NCI-H146 treated with DMSO at 0.1 percent for 48 hours (cell line): ENCODE data around the gene RTN4.

Source experiments
- DNase-seq: peaks from one replicate; lab custom pipeline; 2025; ENCODE audit not compliant: unreplicated experiment; lab: John Stamatoyannopoulos, UW

Gene RTN4

DNA sequence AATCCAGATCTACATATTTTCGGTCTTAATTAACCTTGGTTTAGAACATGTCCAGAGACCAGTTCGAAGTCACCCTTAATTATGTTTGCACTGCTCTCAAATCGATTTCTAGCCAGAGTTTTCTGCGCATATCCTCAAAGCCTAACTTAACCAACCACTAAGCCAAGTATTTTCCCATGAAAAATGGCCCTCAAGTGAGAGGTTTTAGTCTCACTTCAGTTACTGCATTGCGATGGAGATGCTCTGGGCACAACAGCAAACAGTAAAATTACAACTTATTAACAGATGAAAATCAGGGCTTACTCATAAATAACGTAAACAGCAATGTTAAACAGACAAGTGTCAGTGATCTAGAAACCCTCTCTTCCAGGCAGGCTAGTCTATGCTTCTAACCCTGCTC lies 4.5 kb downstream of the RTN4 start:
- no peak for DNase-seq

DNA sequence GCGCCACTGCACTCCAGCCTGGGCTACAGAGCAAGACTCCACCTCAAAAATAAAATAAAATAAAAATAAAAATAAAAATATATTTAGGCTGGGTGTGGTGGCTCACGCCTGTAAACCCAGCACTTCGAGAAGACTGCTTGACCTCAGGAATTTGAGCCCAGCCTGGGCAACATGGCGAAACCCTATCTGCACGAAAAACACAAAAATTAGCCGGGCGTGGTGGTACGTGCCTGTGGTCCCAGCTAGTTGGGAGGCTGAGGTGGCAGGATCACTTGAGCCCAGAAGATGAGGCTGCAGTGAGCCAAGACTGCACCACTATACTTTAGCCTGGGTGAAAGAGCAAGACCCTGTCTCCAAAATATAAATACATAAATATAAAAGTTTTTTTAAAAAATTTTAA lies 6.4 kb downstream of the RTN4 start:
- no peak for DNase-seq

DNA sequence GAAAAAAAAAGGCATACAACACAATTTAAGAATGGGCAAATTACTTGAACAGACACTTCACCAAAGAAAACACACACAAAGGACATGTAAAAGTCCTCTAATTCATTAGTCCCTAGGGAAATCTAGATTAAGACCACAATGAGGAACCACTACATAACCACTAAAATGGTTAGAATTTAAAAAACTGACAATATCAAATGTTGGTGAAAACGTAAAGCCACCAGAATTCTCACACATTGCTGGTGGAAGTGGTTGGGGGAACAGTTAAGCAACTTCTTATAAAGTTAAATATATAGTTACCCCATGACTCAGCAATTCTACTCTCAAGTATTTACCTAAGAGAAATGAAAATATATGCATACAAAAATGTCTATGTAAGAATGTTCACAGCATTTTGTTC lies 11.8 kb downstream of the RTN4 start:
- no peak for DNase-seq

DNA sequence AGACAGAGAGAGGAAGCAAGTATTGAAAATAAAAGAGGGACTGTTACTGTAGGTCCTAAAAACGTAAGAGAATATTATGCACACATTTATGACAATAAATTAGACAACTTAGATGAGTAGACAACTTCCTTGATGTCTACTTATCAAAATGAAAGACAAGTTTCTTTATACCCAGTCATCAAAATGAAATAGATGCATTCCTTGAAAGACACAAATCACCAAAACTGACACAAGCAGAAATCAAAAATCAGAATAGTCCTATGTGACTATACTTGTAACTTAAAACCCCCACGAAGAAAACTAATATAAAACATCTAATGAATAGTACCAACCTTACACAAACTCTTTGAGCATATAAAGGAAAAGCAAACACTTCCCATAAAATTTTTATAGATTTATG lies 14.5 kb downstream of the RTN4 start:
- DNase-seq, result no peak

DNA sequence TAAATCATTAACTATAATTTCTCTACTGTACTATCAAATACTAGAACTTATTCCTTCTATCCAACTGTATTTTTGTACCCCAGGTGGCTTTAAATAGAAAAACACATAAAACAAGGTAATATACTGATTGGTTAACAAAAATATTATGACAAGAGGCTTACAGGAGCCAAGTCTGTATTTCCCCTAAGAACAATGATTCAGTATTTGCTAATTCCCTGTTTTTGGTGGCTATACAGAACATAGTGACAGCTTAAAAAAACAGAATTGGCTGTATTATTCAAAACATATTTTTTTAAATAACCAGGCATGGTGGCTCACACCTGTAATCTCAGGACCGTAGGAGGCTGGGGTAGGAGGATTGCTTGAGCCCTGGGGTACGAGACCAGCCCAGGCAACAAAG lies 16.3 kb downstream of the RTN4 start:
- no peak for DNase-seq

DNA sequence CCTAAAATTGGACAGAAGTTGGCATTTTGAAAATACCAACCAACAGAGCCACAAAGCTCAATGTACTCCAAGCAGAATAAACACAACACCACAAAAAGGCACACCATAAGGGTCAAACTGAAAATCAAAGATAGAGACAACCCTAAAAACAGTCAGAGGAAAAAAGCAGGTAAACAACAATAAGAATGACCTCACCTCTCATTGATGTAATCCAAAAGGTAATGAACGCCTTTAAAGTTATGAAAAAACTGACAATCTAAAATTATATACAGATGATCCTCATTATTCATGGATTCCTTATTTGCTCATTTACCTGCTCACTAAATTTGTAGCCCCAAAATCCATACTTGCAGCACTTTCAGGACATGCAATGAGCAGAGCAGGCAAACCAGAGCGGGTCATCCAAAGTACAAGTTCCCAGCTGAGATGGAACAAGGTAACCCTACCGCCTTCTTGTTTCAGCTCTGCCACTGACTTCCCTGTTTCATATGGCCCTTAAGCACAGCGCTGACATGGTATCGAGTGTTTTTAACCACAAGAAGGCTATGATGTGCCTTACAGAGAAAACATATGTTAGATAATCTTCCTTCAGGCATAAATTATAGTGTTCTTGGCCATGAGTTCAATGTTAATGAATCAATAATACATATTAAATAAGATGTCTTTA lies 17.0 kb downstream of the RTN4 start:
- DNase-seq, result no peak

DNA sequence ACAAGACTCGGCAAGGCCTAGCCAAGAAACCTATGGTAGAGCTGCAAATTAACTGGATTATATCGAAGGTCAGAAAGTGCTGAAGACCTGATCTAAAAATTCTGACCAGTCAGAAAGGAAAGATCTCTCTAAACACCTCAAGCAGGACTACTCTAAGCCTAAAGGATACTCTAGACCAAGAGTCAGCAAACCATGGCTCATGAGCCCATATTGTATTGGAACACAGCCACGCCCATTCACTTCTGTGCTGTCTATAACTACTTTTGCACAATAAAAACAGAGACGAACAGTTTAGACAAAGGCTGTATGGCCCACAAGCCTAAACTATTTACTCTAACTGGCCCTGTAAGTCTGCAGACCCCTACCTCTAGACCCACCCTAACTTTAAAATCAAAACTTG lies 18.7 kb downstream of the RTN4 start:
- DNase-seq, result no peak

DNA sequence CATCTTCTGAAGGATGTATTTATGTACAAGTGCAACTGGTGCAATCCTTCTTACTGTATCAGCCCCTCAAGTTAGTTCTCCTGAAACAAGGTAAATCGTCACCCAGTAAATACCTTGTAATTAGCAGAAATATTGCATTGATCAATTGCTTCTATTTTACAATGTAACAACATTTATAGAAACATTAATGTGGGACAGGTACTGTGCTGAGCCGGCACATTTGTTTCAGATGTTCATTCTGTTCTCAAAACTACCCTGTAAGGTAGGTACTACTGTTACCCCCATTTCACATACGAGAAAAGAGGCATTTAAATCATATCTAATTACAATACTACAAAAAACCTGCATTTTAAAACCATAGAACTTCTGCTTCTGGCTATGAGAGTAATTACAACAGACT lies 19.5 kb downstream of the RTN4 start:
- no peak for DNase-seq

DNA sequence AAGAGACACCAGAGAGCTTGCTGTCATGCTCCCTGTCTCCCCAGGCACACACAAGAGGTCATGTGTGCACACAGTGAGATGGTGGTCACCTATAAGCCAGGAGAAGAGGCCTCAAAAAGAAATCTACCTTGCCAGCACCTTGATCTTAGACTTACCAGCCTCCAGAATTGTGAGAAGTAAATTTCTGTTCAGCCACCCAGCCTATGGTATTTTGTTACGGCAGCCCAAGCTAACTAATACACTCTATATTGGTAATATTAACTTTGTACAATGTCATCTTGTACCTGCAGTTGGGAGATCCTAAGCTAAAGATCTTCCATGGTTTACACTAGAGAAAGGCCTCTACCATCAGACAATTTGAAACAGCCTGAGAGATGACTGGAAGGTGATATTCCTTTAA lies 21.2 kb downstream of the RTN4 start:
- DNase-seq, result no peak

DNA sequence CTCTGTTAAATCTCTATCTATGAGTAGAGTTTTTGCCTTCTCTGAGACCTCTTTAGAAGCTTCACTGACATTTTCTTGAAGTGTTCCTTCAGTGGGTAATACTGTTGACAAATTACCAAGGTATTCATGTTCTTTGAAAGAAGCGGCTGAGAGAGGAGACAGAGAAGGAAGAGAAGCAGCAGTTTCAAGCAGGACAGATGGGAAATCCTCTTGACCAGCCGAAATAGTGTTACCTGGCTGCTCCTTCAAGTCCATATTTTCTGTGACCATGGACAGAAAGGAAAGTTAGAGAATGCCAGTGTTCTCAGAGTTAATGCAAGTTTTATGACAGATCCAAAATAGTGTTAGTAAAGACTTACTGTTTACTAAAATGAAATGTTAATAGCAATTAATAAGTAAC lies 23.0 kb downstream of the RTN4 start:
- no peak for DNase-seq

DNA sequence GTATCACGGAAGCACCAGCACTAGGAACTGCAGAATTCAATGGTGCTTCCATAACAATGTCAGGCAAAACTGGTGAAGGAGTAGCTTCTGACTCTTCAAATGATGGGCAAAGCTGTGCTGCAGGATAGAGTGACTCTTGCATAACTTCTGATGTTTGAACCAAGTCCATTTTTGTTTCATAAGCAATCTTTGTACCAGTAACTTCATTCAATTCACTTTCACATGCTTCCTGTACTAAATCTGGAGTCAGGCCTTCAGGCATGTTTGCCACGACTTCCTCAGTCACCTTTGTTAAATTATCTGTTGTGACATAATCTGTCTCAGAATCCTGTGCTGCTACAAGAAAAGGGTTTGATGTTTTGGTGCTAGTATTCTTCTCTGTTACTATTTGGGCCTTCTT lies 24.0 kb downstream of the RTN4 start:
- DNase-seq, result no peak

DNA sequence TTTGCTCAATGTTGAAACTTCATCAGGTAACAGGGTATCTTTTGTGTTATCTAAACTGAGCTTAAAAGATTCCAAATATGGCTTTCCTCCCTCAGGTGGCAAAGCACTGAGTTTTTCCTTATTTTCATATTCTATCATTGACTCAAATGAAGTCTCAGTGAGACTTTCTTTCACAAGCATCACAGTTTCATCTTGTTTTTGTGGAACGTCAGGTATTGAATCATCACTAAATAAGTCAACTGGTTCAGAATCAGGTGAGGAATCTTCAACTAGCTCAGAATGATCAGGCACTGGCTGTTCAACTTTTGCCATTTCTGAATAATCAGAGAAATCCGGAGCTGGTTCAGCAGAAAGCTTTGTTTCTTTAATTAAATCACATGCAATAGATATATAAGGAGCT lies 24.6 kb downstream of the RTN4 start:
- no peak for DNase-seq

DNA sequence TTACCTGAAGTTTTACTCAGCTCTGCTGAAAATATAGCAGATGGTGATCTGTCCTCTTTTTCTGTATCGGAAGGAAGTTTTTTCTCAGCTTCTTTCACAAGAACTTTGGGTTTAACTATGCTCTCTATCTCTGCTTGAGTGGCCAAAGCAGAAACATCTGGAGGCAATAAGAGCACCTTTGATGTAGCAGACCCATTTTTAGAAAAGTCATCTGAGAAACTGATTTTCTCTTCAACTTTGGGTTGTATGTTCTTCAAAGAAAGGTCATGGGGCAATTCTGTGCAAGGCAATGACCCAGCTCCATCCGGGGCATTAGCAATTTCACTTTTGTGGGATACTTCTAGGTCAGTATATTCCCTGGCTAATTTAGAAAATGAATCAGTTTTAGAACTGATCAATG lies 25.2 kb downstream of the RTN4 start:
- DNase-seq, result no peak

DNA sequence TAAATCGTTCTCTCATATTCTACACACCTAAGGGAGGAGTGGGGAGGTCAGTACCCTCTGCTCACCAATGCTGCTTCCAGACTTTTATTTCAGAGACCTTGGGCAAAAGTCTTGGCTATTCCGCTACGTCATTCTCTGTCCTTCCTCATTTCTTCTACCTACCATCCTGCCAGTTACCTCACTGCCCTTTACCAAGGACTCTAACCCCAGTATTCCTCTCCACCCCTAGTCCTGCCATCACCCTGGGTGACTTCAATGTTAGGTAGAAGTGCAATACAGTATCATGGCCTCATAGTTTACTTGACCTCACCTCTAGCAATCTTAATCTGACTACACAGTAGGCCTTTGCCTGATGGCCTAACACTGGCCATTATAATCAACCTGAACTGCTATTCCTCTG lies 27.8 kb downstream of the RTN4 start:
- no peak for DNase-seq

DNA sequence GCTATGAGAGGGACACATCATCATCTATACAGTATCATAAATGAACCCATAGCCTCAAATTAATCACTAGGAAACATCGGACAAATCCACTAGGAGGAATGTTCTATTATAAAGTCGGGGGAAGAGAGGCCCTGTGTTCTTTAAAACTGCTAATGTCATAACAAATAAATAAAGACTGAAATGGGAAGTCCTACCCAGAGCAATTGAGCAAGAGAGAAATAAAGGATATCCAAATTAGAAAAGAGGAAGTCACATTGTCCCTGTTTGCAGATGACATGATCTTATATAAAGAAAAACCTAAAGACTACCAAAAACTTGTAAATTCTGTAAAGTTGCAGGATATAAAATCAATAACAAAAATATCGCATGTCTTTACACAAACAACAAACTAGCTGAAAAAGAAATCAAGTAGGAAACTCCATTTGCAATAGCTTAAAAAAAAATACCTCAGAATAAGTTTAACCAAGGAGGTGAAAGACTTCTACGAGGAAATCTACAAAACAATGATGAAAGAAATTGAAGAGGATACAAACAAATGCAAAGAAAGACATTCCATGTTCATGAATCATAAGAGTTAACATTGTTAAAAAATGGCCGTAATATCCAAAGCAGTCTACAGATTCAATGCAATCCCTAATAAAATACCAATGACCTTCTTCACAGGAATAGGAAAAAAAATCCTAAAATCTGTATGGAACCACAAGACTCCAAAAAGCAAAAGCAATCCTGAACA lies 30.6 kb downstream of the RTN4 start:
- no peak for DNase-seq

DNA sequence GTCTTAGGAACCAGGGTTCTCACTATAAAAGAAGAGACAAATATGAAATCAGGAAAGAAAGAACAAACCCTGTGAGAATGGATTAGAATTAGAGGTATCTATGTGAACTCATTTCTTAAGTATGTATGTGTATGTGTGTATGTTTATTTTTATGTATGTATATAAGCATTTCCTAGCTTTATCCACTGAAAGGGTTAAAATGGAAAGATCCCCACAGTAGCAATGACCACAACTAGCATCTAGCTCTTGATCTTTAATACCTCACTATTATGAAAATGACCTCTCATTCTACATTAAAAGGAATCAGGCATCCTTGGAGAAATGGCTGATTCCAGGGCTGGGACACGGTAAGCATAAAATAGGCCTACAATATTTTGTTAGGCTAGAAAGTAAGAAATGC lies 31.6 kb downstream of the RTN4 start:
- DNase-seq, result no peak

DNA sequence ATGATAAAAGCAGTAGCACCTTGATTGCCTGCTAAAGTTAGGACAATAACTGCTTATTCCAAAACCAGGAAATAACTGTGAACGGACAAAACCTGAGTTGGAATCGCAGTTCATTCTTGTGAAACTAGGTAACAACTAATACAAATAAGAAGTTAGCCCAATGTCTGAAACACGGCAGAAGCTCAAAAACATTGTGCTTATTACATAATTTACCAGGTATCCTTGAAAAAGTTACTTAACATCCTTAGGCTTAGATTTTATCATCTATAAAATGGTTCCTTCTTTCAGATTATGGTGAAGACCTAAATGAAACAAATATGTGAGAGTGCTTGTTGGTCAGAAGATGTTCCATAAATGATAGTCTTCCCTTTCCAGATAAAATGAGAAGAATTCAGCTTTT lies 32.4 kb downstream of the RTN4 start:
- no peak for DNase-seq

DNA sequence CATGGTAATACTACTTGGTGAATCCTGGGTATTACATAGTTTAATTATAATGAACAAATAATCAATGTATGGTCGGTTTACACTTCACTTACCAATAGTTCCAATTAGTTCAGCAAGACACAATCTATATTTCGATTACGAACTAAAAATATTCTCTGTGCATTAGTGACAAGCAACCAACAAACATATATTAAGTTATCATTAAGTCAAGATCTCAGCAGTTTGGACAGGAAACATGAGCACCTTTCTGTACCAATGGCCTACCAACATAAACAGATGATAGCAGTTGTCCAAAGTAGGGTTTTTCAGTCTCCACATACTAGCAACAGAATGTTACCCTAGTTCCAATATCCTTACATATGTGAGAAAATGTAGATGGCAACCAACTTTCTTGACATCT lies 32.8 kb downstream of the RTN4 start:
- DNase-seq, result no peak

DNA sequence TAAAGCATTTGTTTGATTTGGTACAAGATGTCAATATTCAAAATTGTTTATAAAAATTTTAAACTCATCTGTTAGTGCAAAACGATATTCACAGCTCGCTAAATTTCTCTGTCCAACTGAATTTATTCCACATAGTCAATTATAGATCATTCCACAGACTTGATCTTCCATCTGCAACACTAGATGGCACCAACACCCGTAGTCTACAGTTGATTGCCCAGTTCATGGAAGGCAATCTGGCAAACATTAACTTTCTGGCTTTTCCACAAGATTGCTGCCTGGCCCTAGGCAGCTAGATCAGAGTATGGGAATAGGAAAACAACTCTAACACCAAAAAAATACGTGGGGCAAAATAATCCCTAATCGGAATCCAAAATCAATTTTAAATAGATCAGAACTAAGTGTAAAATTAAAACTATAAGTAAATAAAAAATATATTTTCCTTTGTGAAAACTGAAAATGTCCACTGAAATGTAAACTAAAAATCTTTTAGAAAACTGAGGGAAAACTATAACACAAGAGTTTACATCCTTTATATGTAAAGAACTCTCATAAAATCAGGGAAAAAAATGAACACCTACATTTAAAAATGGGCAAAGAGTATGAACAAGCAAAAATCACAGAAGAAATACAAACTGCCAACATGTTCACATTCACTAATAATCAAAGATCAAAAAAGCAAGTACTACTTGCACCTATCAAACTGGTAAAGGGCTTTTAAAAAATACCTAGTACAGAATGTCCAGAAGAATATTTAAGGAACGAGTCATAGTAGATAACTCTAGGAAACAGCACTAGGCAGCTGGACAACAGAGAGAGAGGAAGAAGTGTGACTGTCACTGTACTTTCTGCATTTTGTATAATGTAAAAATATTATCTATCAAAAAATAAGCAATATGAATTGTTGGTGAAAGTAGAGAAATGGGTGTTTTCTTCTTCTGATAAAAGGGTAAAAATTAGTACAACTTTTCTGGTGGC lies 35.0 kb downstream of the RTN4 start:
- DNase-seq, result no peak

DNA sequence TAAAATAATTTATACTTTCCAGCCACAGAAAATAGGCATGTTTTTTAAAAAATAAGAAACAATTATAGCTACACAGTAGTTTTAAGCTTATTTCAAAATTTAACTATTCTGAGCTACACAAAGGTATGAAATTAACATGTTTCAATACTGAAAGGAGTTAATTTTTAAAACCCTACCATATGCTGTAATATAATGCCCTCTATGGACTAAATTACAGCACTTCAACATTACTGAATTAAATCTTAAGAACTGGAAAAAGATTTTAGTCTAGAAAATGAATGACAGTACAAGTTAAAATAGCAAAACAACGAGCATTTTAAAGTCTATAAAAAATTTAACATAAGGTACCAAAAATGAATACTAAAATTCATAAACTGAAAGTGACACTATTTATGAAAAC lies 36.3 kb downstream of the RTN4 start:
- no peak for DNase-seq

DNA sequence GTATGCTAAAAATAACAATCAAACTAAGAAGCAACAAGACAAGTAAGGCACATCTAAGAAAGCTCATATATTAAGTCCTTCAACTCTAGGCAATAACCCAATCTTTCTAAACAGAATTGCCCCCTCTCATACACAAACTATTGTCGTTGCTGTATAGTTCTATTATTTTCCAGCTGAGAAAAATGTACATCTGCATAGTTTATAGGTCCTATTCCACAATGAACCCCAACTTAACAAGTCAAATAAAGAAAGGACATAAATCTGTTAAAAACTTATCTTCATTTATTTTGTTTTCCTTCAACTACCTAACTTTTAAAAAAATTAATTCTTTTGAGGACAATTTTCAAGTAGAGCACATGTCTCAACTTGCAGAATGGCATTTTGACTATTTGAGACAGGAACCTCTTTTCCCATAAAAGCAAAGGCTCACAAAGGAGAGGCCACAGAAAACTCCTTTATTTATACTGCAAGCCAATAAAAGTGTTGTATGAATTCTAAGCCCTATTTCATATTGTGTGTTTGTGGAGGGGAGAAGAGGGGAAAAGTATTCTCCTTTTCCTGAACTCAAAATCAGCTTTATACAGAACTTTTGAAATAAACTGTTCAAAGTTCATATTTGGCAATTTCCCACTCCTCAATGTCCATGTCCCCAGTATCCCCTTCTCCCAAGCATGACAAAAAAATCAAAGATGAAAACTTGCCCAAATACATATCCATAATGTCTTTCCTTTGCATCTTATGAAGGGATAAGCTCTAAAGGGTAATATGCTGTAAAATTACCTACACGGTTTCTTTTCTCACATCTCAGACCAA lies 37.4 kb downstream of the RTN4 start:
- no peak for DNase-seq
